ENCODE measurements around the gene MROH8.
"Not testable (repeated sequence)": the region's sequence is repeated elsewhere in the genome, so short reads cannot be mapped to it uniquely, and the experiment has no call there.

The MROH8 gene

GRCh38 chr20:37144856-37145404 lies 34.4 kb downstream of the MROH8 start:
- TF ChIP-seq CTCF (conservative IDR thresholded peaks at IDR 0.05; ENCODE audit: low read depth, low read length) = no peak
- DNase-seq (ENCODE audit: low read depth) = no peak
- H3K4me3 ChIP-seq (ENCODE audit: low read length) = no peak overlapping the region

GRCh38 chr20:37142708-37143107 lies 36.6 kb downstream of the MROH8 start:
- no peak overlapping the region for H3K4me3 ChIP-seq (ENCODE audit: low read length)
- peak; percentile 39 for DNase-seq (ENCODE audit: low read depth)
- no peak for TF ChIP-seq CTCF (conservative IDR thresholded peaks at IDR 0.05; ENCODE audit: low read depth, low read length)

- no peak for DNase-seq (ENCODE audit: low read depth)
- no peak overlapping the region for H3K4me3 ChIP-seq (ENCODE audit: low read length)
- TF ChIP-seq CTCF (conservative IDR thresholded peaks at IDR 0.05; ENCODE audit: low read depth, low read length) = no peak
Observed at GRCh38 chr20:37137547-37137946, 41.8 kb downstream of the MROH8 start.

GRCh38 chr20:37133952-37134351 lies 45.4 kb downstream of the MROH8 start:
- H3K4me3 ChIP-seq (ENCODE audit: low read length) = no peak overlapping the region
- TF ChIP-seq CTCF (conservative IDR thresholded peaks at IDR 0.05; ENCODE audit: low read depth, low read length) = no peak
- DNase-seq (ENCODE audit: low read depth) = no peak

- TF ChIP-seq CTCF (conservative IDR thresholded peaks at IDR 0.05; ENCODE audit: low read depth, low read length) = no peak
- no peak for DNase-seq (ENCODE audit: low read depth)
Observed at GRCh38 chr20:37131486-37131885, 47.9 kb downstream of the MROH8 start.

GRCh38 chr20:37128803-37129202 lies 50.5 kb downstream of the MROH8 start:
- H3K4me3 ChIP-seq (ENCODE audit: low read length) = no peak overlapping the region
- DNase-seq (ENCODE audit: low read depth) = no peak
- no peak for TF ChIP-seq CTCF (conservative IDR thresholded peaks at IDR 0.05; ENCODE audit: low read depth, low read length)

More at GRCh38 chr20:37131486-37131885, 47.9 kb downstream of the MROH8 start:
- H3K4me3 ChIP-seq (ENCODE audit: low read length) = no peak overlapping the region

- not testable (repeated sequence) for H3K4me3 ChIP-seq (ENCODE audit: low read length); DNase-seq (ENCODE audit: low read depth)
Observed at GRCh38 chr20:37126290-37126689, 53.1 kb downstream of the MROH8 start.

GRCh38 chr20:37123441-37123840 lies 55.9 kb downstream of the MROH8 start:
- TF ChIP-seq CTCF (conservative IDR thresholded peaks at IDR 0.05; ENCODE audit: low read depth, low read length) = no peak
- DNase-seq (ENCODE audit: low read depth) = no peak
- no peak overlapping the region for H3K4me3 ChIP-seq (ENCODE audit: low read length)
